BE2C (cell line): ENCODE data around the gene GNG8.

Experiments
- DNase-seq: peaks from one replicate; pipeline ENCODE4 v3.0.0-alpha.2; 2020
- H3K27me3 ChIP-seq: fragments of 250-450 bp; sonication (Bioruptor Pico); 2 replicates; pipeline ENCODE4 v1.5.1; 2020; ENCODE audit warnings: mild to moderate bottlenecking
- H3K36me3 ChIP-seq: fragments of 250-450 bp; sonication (Bioruptor Pico); 2 replicates; pipeline ENCODE4 v1.5.1; 2020; ENCODE audit warnings: mild to moderate bottlenecking
- H3K4me1 ChIP-seq: fragments of 250-450 bp; sonication (Bioruptor Pico); 2 replicates; pipeline ENCODE4 v1.5.1; 2020
- H3K4me3 ChIP-seq: 2 replicates; pipeline ENCODE4 v1.5.1; 2011; ENCODE audit warnings: low read depth, low read length
- H3K9me3 ChIP-seq: fragments of 250-450 bp; sonication (Bioruptor Pico); 2 replicates; pipeline ENCODE4 v1.5.1; 2020
- CTCF ChIP-seq: IDR thresholded peaks from 2 replicates; pipeline ENCODE4 v1.5.1; 2012; ENCODE audit warnings: mild to moderate bottlenecking, low read depth, low read length

The GNG8 gene

GRCh38 chr19:46660008-46660517, 24.1 kb upstream of the GNG8 start:
- DNase-seq: peak; percentile 36
- H3K27me3 ChIP-seq: no peaks in the 10 kb centered on the region
- TF ChIP-seq CTCF: no peak
- H3K4me1 ChIP-seq: peaks cover 3% of the 10 kb centered on the region; the same call in 1 of the 2 replicates
- peak overlapping the region; percentile 66 for H3K4me3 ChIP-seq
- H3K9me3 ChIP-seq: no peaks in the 10 kb centered on the region
- no peaks in the 10 kb centered on the region for H3K36me3 ChIP-seq

GRCh38 chr19:46659151-46660007, 23.4 kb upstream of the GNG8 start:
- no peak for TF ChIP-seq CTCF
- peak; percentile 59 for DNase-seq
- H3K4me3 ChIP-seq: peak overlapping the region; percentile 66
- H3K36me3 ChIP-seq: no peaks in the 10 kb centered on the region
- peaks cover 3% of the 10 kb centered on the region; the same call in 1 of the 2 replicates for H3K4me1 ChIP-seq
- H3K27me3 ChIP-seq: no peaks in the 10 kb centered on the region
- H3K9me3 ChIP-seq: no peaks in the 10 kb centered on the region

DNA sequence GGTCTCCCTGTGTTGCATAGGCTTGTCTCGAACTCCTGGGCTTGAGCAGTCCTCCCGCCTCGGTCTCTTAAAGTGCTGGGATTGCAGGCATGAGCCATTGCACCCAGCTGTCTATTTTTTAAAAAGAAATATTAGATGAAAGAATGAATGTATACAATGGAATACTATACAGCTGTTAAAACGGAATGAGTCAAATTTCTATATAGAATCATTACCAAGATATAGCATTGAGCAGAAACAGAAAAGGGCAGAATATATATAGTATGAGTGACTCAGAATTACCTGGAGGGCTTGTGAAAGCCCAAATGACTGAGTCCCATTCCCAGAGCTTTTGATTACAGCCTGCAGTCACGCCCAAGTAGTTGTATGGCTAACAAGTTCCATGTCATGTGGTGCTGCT, 20.5 kb upstream of the GNG8 start:
- DNase-seq: no peak
- Histone ChIP-seq H3K36me3 (no peaks in the 10 kb centered on the region), H3K27me3 (no peaks in the 10 kb centered on the region), H3K4me1 (no peaks in the 10 kb centered on the region; the same call in 1 of the 2 replicates), H3K9me3 (no peaks in the 10 kb centered on the region), H3K4me3 (no peak overlapping the region)
- no peak for TF ChIP-seq CTCF

- TF ChIP-seq CTCF: no peak
- H3K4me1 ChIP-seq: no peaks in the 10 kb centered on the region
- H3K9me3 ChIP-seq: no peaks in the 10 kb centered on the region
- DNase-seq: no peak
- no peak overlapping the region for H3K4me3 ChIP-seq
- H3K27me3 ChIP-seq: no peaks in the 10 kb centered on the region
- H3K36me3 ChIP-seq: no peaks in the 10 kb centered on the region
These were observed 18.7 kb upstream of the GNG8 start for GRCh38 chr19:46654621-46655152.

GRCh38 chr19:46650445-46650844, 14.4 kb upstream of the GNG8 start:
- no peaks in the 10 kb centered on the region for H3K27me3 ChIP-seq

More at GRCh38 chr19:46650445-46650844, 14.4 kb upstream of the GNG8 start:
- Histone ChIP-seq H3K36me3 (no peaks in the 10 kb centered on the region), H3K9me3 (no peaks in the 10 kb centered on the region; the same call in 1 of the 2 replicates), H3K4me1 (no peaks in the 10 kb centered on the region), H3K4me3 (no peak overlapping the region)
- no peak for DNase-seq
- no peak for TF ChIP-seq CTCF
